CD4-positive, alpha-beta T cell treated with Interleukin-17A for 4 hours (primary cell): ENCODE data around the gene ENC1.

Experiments
- DNase-seq: peaks from one replicate; pipeline ENCODE4 v3.0.0-alpha.2; 2020; ENCODE audit warnings: mixed read lengths

The ENC1 gene

GRCh38 chr5:74630453-74631066 lies 10.0 kb downstream of the ENC1 start:
- DNase-seq, result peak; percentile 10

GRCh38 chr5:74629326-74629725 lies 11.2 kb downstream of the ENC1 start:
- DNase-seq, result no peak

GRCh38 chr5:74628359-74628758 lies 12.2 kb downstream of the ENC1 start:
- no peak for DNase-seq

GRCh38 chr5:74627646-74628279 lies 12.8 kb downstream of the ENC1 start:
- DNase-seq, result no peak

- no peak for DNase-seq
These were observed 13.9 kb downstream of the ENC1 start for GRCh38 chr5:74626386-74627222.

GRCh38 chr5:74625742-74626241 lies 14.7 kb downstream of the ENC1 start:
- DNase-seq, result no peak

- DNase-seq, result no peak
These were observed 15.5 kb downstream of the ENC1 start for GRCh38 chr5:74624931-74625505.

- no peak for DNase-seq
These were observed 16.0 kb downstream of the ENC1 start for GRCh38 chr5:74624501-74624900.

GRCh38 chr5:74623748-74624408 lies 16.6 kb downstream of the ENC1 start:
- DNase-seq, result no peak

GRCh38 chr5:74623006-74623611 lies 17.4 kb downstream of the ENC1 start:
- no peak for DNase-seq

- no peak for DNase-seq
These were observed 18.4 kb downstream of the ENC1 start for GRCh38 chr5:74622122-74622521.

GRCh38 chr5:74621492-74621891 lies 19.0 kb downstream of the ENC1 start:
- DNase-seq, result no peak

GRCh38 chr5:74619308-74619707 lies 21.2 kb downstream of the ENC1 start:
- no peak for DNase-seq

GRCh38 chr5:74618106-74618505 lies 22.4 kb downstream of the ENC1 start:
- no peak for DNase-seq

- DNase-seq, result no peak
These were observed 23.3 kb downstream of the ENC1 start for GRCh38 chr5:74617202-74617601.

GRCh38 chr5:74616236-74617146 lies 24.0 kb downstream of the ENC1 start:
- DNase-seq, result no peak

- DNase-seq, result no peak
These were observed 27.2 kb downstream of the ENC1 start for GRCh38 chr5:74613283-74613682.

GRCh38 chr5:74612045-74612444 lies 28.5 kb downstream of the ENC1 start:
- DNase-seq, result no peak

GRCh38 chr5:74608736-74609601 lies 31.6 kb downstream of the ENC1 start:
- no peak for DNase-seq

GRCh38 chr5:74605759-74606158 lies 34.8 kb downstream of the ENC1 start:
- DNase-seq, result no peak
